Activated CD8-positive, alpha-beta memory T cell treated with anti-CD3 and anti-CD28 coated beads for 4 hours (primary cell): Measurements from ENCODE around the gene PGLYRP4.

Experiments used
- DNase-seq, 2 donors: peaks; one replicate each; pipeline ENCODE4 v3.0.0-alpha.2; 2020; ENCODE audit warnings: low read depth in 2 of 2

Gene PGLYRP4

GRCh38 chr1:153348511-153349362 is at the start of gene PGLYRP4:
Gene PGLYRP4, minus strand, starts transcription at chr1:153348841. Its CDS starts 909 bp downstream, at chr1:153347932.
- DNase-seq = no peak

GRCh38 chr1:153397924-153398651 is 49.4 kb upstream of the PGLYRP4 start:
- DNase-seq = no peak

GRCh38 chr1:153397051-153397923 is 48.6 kb upstream of the PGLYRP4 start:
- DNase-seq = no peak

GRCh38 chr1:153396461-153396860 is 47.8 kb upstream of the PGLYRP4 start:
- DNase-seq = no peak

GRCh38 chr1:153395776-153396175 is 47.1 kb upstream of the PGLYRP4 start:
- no peak for DNase-seq

- DNase-seq = no peak
These were observed 46.6 kb upstream of the PGLYRP4 start for GRCh38 chr1:153395136-153395685.

GRCh38 chr1:153394391-153394790 is 45.8 kb upstream of the PGLYRP4 start:
- DNase-seq = no peak

GRCh38 chr1:153393926-153394325 is 45.3 kb upstream of the PGLYRP4 start:
- no peak for DNase-seq

GRCh38 chr1:153392822-153393221 is 44.2 kb upstream of the PGLYRP4 start:
- no peak for DNase-seq

- no peak for DNase-seq
These were observed 43.6 kb upstream of the PGLYRP4 start for GRCh38 chr1:153392258-153392657.

GRCh38 chr1:153390938-153391710 is 42.5 kb upstream of the PGLYRP4 start, which contains the start of gene S100A8:
Gene S100A8, minus strand, starts transcription at chr1:153391073. Its CDS starts 538 bp downstream, at chr1:153390535.
- no peak for DNase-seq

GRCh38 chr1:153389973-153390879 is 41.6 kb upstream of the PGLYRP4 start:
- DNase-seq = no peak

- no peak for DNase-seq
These were observed 40.8 kb upstream of the PGLYRP4 start for GRCh38 chr1:153389401-153389800.

- no peak for DNase-seq
These were observed 39.1 kb upstream of the PGLYRP4 start for GRCh38 chr1:153387785-153388184.

GRCh38 chr1:153387001-153387400 is 38.4 kb upstream of the PGLYRP4 start:
- DNase-seq = no peak

GRCh38 chr1:153386500-153386901 is 37.9 kb upstream of the PGLYRP4 start:
- DNase-seq = no peak

GRCh38 chr1:153384958-153385580 is 36.4 kb upstream of the PGLYRP4 start:
- no peak for DNase-seq

- DNase-seq = no peak
These were observed 32.1 kb upstream of the PGLYRP4 start for GRCh38 chr1:153380711-153381110.

- no peak for DNase-seq
These were observed 30.9 kb upstream of the PGLYRP4 start for GRCh38 chr1:153379591-153379990.
